HepG2 (cell line): Measurements from ENCODE around the gene SHTN1. TPM values are rescaled to one million over a fixed set of nuclear protein-coding genes. Genes with fewer than 3 reads are reported as not detected.

Experiments
- ATAC-seq: fragments of 200-7000 bp; cut with Tn5 transposase; 3 replicates; pipeline ENCODE4 v1.9.1; 2020; ENCODE audit warnings: mild to moderate bottlenecking, moderate library complexity
- BruUV-seq: library from RNA; stranded (reverse); fragments of 400-500 nt; replicated peaks from 2 replicates; lab custom pipeline; 2021; lab: Mats Ljungman, UMichigan
- CTCF ChIA-PET: fragments of 300-600 bp; formaldehyde crosslinking; extraction: SDS; loops from one replicate; lab custom pipeline; 2021; ENCODE audit warnings: low total read pairs, inconsistent platforms, low intra/inter-chr PET ratio; lab: Yijun Ruan, JAX
- POLR2A ChIA-PET: fragments of 350-600 bp; sonication (Branson Sonifier 250); formaldehyde crosslinking; loops from one replicate; lab custom pipeline; 2020; ENCODE audit warnings: antibody characterized with exemption, inconsistent platforms; lab: Yijun Ruan, JAX
- DNase-seq: peaks from one replicate; pipeline ENCODE4 v3.0.0-alpha.2; 2015; ENCODE audit warnings: low spot score
- FAIRE-seq: peaks from 3 replicates; lab custom pipeline; 2011; peaks lifted over from hg19 to GRCh38; lab: Jason Lieb, UNC
- H2AFZ ChIP-seq: one replicate; pipeline ENCODE4 v1.6.1; 2011; ENCODE audit warnings: low read length, inconsistent platforms
- H3K27ac ChIP-seq: fragments of 300-600 bp; 3 replicates; pipeline ENCODE4 v1.8.0; 2011; ENCODE audit warnings: mixed run types, mild to moderate bottlenecking, mixed read lengths, low read length, inconsistent platforms; ENCODE audit not compliant: insufficient read depth; ENCODE audit errors: extremely low read length
- H3K27me3 ChIP-seq, 2 experiments: fragments of 200-600 bp in 1 of 2; 2 replicates in 1 of 2; 3 replicates in 1 of 2; pipeline versions ENCODE4 v1.6.0 to v1.8.0; 2011; ENCODE audit warnings: low read length in 2 of 2, mild to moderate bottlenecking in 2 of 2, moderate library complexity in 2 of 2, inconsistent platforms in 1 of 2; ENCODE audit not compliant: insufficient read depth in 2 of 2, control insufficient read depth in 1 of 2
- H3K36me3 ChIP-seq, 2 experiments: fragments of 200-600 bp in 1 of 2; replicated peaks in 1 of 2; 2 replicates in 1 of 2; 3 replicates in 1 of 2; pipeline versions ENCODE4 v1.5.1 to v1.8.0; 2011; ENCODE audit warnings: low read length in 2 of 2, inconsistent platforms in 1 of 2; ENCODE audit not compliant: insufficient read depth in 2 of 2, control insufficient read depth in 1 of 2
- H3K4me1 ChIP-seq: 2 replicates; pipeline ENCODE4 v1.5.1; 2012; ENCODE audit warnings: low read length, inconsistent platforms; ENCODE audit not compliant: insufficient read depth
- H3K4me2 ChIP-seq: 2 replicates; pipeline ENCODE4 v1.6.0; 2011; ENCODE audit warnings: low read depth, low read length, inconsistent platforms
- H3K4me3 ChIP-seq, 3 experiments: fragments of 200-600 bp in 1 of 3; sonication (generic), shearing (Covaris generic) in 1 of 3; replicated peaks in 1 of 3; 2 replicates each; pipeline ENCODE4 v1.5.1; 2011 to 2016; ENCODE audit warnings: low read length in 3 of 3, inconsistent platforms in 2 of 3, low read depth in 2 of 3, mild to moderate bottlenecking in 2 of 3, control low read depth in 1 of 3, mixed read lengths in 1 of 3; ENCODE audit not compliant: insufficient read depth in 1 of 3
- H3K79me2 ChIP-seq: one replicate; pipeline ENCODE4 v1.6.1; 2011; ENCODE audit warnings: low read length, inconsistent platforms; ENCODE audit not compliant: insufficient read depth
- H3K9ac ChIP-seq: 2 replicates; pipeline ENCODE4 v1.6.0; 2011; ENCODE audit warnings: mild to moderate bottlenecking, low read depth, low read length, inconsistent platforms; ENCODE audit not compliant: insufficient read depth
- H3K9me3 ChIP-seq: 2 replicates; pipeline ENCODE4 v1.5.1; 2012; ENCODE audit warnings: mild to moderate bottlenecking, low read length
- H4K20me1 ChIP-seq: 2 replicates; pipeline ENCODE4 v1.6.0; 2011; ENCODE audit warnings: inconsistent platforms, mild to moderate bottlenecking, low read length, moderate library complexity; ENCODE audit not compliant: insufficient read depth
- ATRX ChIP-seq: sonication (generic); formaldehyde crosslinking; IDR thresholded peaks from 2 replicates; pipeline ENCODE4 v1.4.0; 2020; ENCODE audit warnings: missing genetic modification reagents, borderline replicate concordance
- HNRNPLL ChIP-seq: fragments of 200-400 bp; formaldehyde crosslinking; IDR thresholded peaks from 2 replicates; pipeline ENCODE4 v1.6.1; 2017; ENCODE audit warnings: mild to moderate bottlenecking, low read depth, low read length; ENCODE audit not compliant: poor library complexity, severe bottlenecking
- IRF9 ChIP-seq: sonication (generic); formaldehyde crosslinking; IDR thresholded peaks from 2 replicates; pipeline ENCODE4 v1.8.0; 2022; ENCODE audit warnings: missing genetic modification reagents, mild to moderate bottlenecking, borderline replicate concordance
- KMT2B ChIP-seq: IDR thresholded peaks from 2 replicates; pipeline ENCODE4 v1.6.1; 2016; ENCODE audit warnings: missing genetic modification reagents, missing compliant biosample characterization
- LCORL ChIP-seq, 2 experiments: fragments of 450-650 bp in 1 of 2; sonication (generic) in 1 of 2; formaldehyde crosslinking in 1 of 2; IDR thresholded peaks; 2 replicates each; pipeline versions ENCODE4 v1.5.0 to v1.6.1; 2017 to 2020; ENCODE audit warnings: antibody characterized with exemption in 1 of 2, missing genetic modification reagents in 1 of 2
- MED8 ChIP-seq: sonication (generic); formaldehyde crosslinking; IDR thresholded peaks from 2 replicates; pipeline ENCODE4 v1.8.1; 2023; ENCODE audit warnings: mild to moderate bottlenecking, missing genetic modification reagents; ENCODE audit not compliant: insufficient replicate concordance
- MXI1 ChIP-seq: IDR thresholded peaks from 3 replicates; pipeline ENCODE4 v1.6.1; 2012; ENCODE audit warnings: low read depth, low read length, inconsistent platforms, borderline replicate concordance
- NFE2 ChIP-seq: sonication (generic); formaldehyde crosslinking; IDR thresholded peaks from 2 replicates; pipeline ENCODE4 v1.4.0; 2020; ENCODE audit warnings: missing genetic modification reagents
- POGZ ChIP-seq: sonication (generic); formaldehyde crosslinking; IDR thresholded peaks from 2 replicates; pipeline ENCODE4 v1.4.0; 2020; ENCODE audit warnings: mild to moderate bottlenecking, missing genetic modification reagents
- POLR2AphosphoS2 ChIP-seq: IDR thresholded peaks from 2 replicates; pipeline ENCODE4 v1.6.1; 2011; ENCODE audit warnings: low read depth, low read length, improper control_type of control experiment
- POLR2G ChIP-seq: fragments of 200-400 bp; formaldehyde crosslinking; IDR thresholded peaks from 2 replicates; pipeline ENCODE4 v1.6.1; 2018; ENCODE audit warnings: mild to moderate bottlenecking, low read depth, low read length, moderate library complexity
- SIN3A ChIP-seq: IDR thresholded peaks from 2 replicates; pipeline ENCODE4 v1.6.1; 2011; ENCODE audit warnings: low read depth, mild to moderate bottlenecking, control low read depth, low read length, borderline replicate concordance
- TEAD3 ChIP-seq: optimal IDR thresholded peaks from 2 replicates; pipeline ENCODE3; 2016; ENCODE audit warnings: borderline replicate concordance
- YEATS2 ChIP-seq: sonication (generic); formaldehyde crosslinking; IDR thresholded peaks from 2 replicates; pipeline ENCODE4 v1.4.0; 2020; ENCODE audit warnings: missing genetic modification reagents, borderline replicate concordance
- ZNF251 ChIP-seq: sonication (generic); formaldehyde crosslinking; IDR thresholded peaks from 2 replicates; pipeline ENCODE4 v1.9.0; 2021; ENCODE audit warnings: mild to moderate bottlenecking, missing genetic modification reagents
- ZNF468 ChIP-seq: sonication (generic); formaldehyde crosslinking; IDR thresholded peaks from 2 replicates; pipeline ENCODE4 v1.8.0; 2022; ENCODE audit warnings: mild to moderate bottlenecking, moderate library complexity, missing genetic modification reagents
- WGBS: methylation state at CpG from one replicate; pipeline ENCODE4 v1.1.6; 2017; ENCODE audit warnings: low lambda C conversion rate; 5-methylcytosine and 5-hydroxymethylcytosine counted together
- in situ Hi-C: cut with HindIII; loops from 2 replicates; pipeline ENCODE4 v1.10.0; 2017; ENCODE audit warnings: low pct_unique_long_range_greater_than_20kb; ENCODE audit not compliant: extremely low pct_ligation_motif_present
- intact Hi-C: fragments of 100-400 bp; cut with micrococcal nuclease; formaldehyde crosslinking; loops from one replicate; pipeline ENCODE4 v1.10.0; 2022; ENCODE audit not compliant: unreplicated experiment
- polyA plus RNA-seq, 8 experiments: library from polyadenylated mRNA; depleted of rRNA in 3 of 8; stranded (reverse) in 7 of 8; unstranded in 1 of 8; fragments of >200 nt; fragmentation: Illumina TruSeq in 4 of 8; extraction: Trizol in 4 of 8; gene quantifications; 2 replicates each; pipeline versions ENCODE4 v1.2.1 to v1.2.3, GENCODE V29; 2011 to 2016; ENCODE audit warnings: low read depth in 4 of 8, missing spikeins in 1 of 8, mixed read lengths in 1 of 8; ENCODE audit not compliant: insufficient read depth in 1 of 8
- total RNA-seq, 5 experiments: library from RNA; depleted of rRNA; stranded (reverse); fragments of >200 nt; fragmentation: Illumina TruSeq; extraction: Trizol; gene quantifications; 2 replicates each; pipeline ENCODE4 v1.2.3, GENCODE V29; 2016; ENCODE audit warnings: low read depth in 1 of 5

Gene SHTN1
- total and polyA plus RNA-seq, 2 of the 13 experiments (the other 11 are each of a cell fraction or from before 2014, with no cell fraction given): 11.3 to 15.6 TPM

GRCh38 chr10:116915340-116915739 is 89.6 kb downstream of the SHTN1 start:
- Histone ChIP-seq H3K4me1 (no peaks in the 10 kb centered on the region), H4K20me1 (no peaks in the 10 kb centered on the region), H3K36me3 (peaks cover 14 to 44% of the 10 kb centered on the region in 2 experiments), H3K79me2 (no peaks in the 10 kb centered on the region), H3K9ac (no peak overlapping the region), H3K9me3 (no peaks in the 10 kb centered on the region), H3K4me2 (no peak overlapping the region), H2AFZ (no peak overlapping the region), H3K4me3 (no peak overlapping the region), H3K27ac (no peak overlapping the region), H3K27me3 (no peaks in the 10 kb centered on the region)
- POLR2A ChIA-PET: no interaction called here
- ATAC-seq (no peak), DNase-seq (no peak), FAIRE-seq (no peak)
- CTCF ChIA-PET: no interaction called here
- in situ Hi-C loops (no loop called here), intact Hi-C loops (no loop called here)
- no peak for TF ChIP-seq ZNF251
- no peak for TF ChIP-seq POLR2AphosphoS2
- TF ChIP-seq IRF9 (CRISPR knock-in tag): no peak
- TF ChIP-seq POGZ (CRISPR knock-in tag): no peak
- TF ChIP-seq SIN3A: no peak
- TF ChIP-seq HNRNPLL: no peak
- no peak for TF ChIP-seq ATRX (CRISPR knock-in tag)
- TF ChIP-seq ZNF468: no peak
- TF ChIP-seq MED8 (CRISPR knock-in tag): no peak
- no peak for TF ChIP-seq LCORL (IDR thresholded peaks at IDR 0.05)
- TF ChIP-seq LCORL (CRISPR knock-in tag; IDR thresholded peaks at IDR 0.05): no peak
- no peak for TF ChIP-seq TEAD3 (CRISPR knock-in tag)
- TF ChIP-seq YEATS2: no peak
- no peak for TF ChIP-seq MXI1
- no peak for TF ChIP-seq POLR2G
- no peak for TF ChIP-seq KMT2B (CRISPR knock-in tag)
- no peak for TF ChIP-seq NFE2 (CRISPR knock-in tag)
- WGBS: 96% methylated on average over 2 of the region's 2 CpGs
- no TSS peak for BruUV-seq
